ENCODE data around the gene ZFAND2B.

The ZFAND2B gene

GRCh38 chr2:219176818-219177551 lies 29.6 kb upstream of the ZFAND2B start, which contains the start of gene CNPPD1:
Gene CNPPD1 (minus strand): TSS chr2:219176925. CDS start chr2:219176828, 97 bp downstream.
- Histone ChIP-seq H3K27ac (ENCODE audit: low read length) (peak within 1 kb of the TSS; percentile 100), H3K36me3 (ENCODE audit: control insufficient read depth in 1 of 2, insufficient read depth in 2 of 2, low read length in 2 of 2) (peaks cover 46 to 53% of the 10 kb centered on the region in 2 donors), H3K4me3 (ENCODE audit: low read depth in 1 of 2, low read length in 2 of 2) (peak within 1 kb of the TSS; percentile 88 to 89), H3K27me3 (ENCODE audit: low read depth, low read length) (no peaks in the 10 kb centered on the region), H3K9me3 (ENCODE audit: control insufficient read depth in 1 of 2, low read length in 2 of 2) (no peaks in the 10 kb centered on the region), H3K4me1 (ENCODE audit: control insufficient read depth in 1 of 2, insufficient read depth in 2 of 2, low read length in 2 of 2) (peaks cover 19 to 33% of the 10 kb centered on the region in 2 donors)

GRCh38 chr2:219177552-219178376 lies 28.8 kb upstream of the ZFAND2B start, which contains the start of gene RETREG2:
Gene RETREG2 (plus strand): TSS chr2:219178275. CDS start chr2:219178353, 78 bp downstream.
- Histone ChIP-seq H3K27me3 (ENCODE audit: low read depth, low read length) (no peaks in the 10 kb centered on the region), H3K4me1 (ENCODE audit: control insufficient read depth in 1 of 2, insufficient read depth in 2 of 2, low read length in 2 of 2) (peaks cover 19 to 33% of the 10 kb centered on the region in 2 donors), H3K4me3 (ENCODE audit: low read depth in 1 of 2, low read length in 2 of 2) (peak within 1 kb of the TSS; percentile 88 to 89), H3K27ac (ENCODE audit: low read length) (peak within 1 kb of the TSS; percentile 100), H3K36me3 (ENCODE audit: control insufficient read depth in 1 of 2, insufficient read depth in 2 of 2, low read length in 2 of 2) (peaks cover 46 to 55% of the 10 kb centered on the region in 2 donors), H3K9me3 (ENCODE audit: control insufficient read depth in 1 of 2, low read length in 2 of 2) (no peaks in the 10 kb centered on the region)

GRCh38 chr2:219178377-219179175 lies 28.0 kb upstream of the ZFAND2B start:
- Histone ChIP-seq H3K9me3 (ENCODE audit: control insufficient read depth in 1 of 2, low read length in 2 of 2) (no peaks in the 10 kb centered on the region), H3K27me3 (ENCODE audit: low read depth, low read length) (no peaks in the 10 kb centered on the region), H3K36me3 (ENCODE audit: control insufficient read depth in 1 of 2, insufficient read depth in 2 of 2, low read length in 2 of 2) (peaks cover 47 to 57% of the 10 kb centered on the region in 2 donors), H3K27ac (ENCODE audit: low read length) (peak overlapping the region; percentile 14), H3K4me1 (ENCODE audit: control insufficient read depth in 1 of 2, insufficient read depth in 2 of 2, low read length in 2 of 2) (peaks cover 19 to 36% of the 10 kb centered on the region in 2 donors), H3K4me3 (ENCODE audit: low read depth in 1 of 2, low read length in 2 of 2) (peak overlapping the region; percentile 74 to 88)

GRCh38 chr2:219179601-219180465 lies 26.7 kb upstream of the ZFAND2B start:
- Histone ChIP-seq H3K27ac (ENCODE audit: low read length) (no peak overlapping the region), H3K4me1 (ENCODE audit: control insufficient read depth in 1 of 2, insufficient read depth in 2 of 2, low read length in 2 of 2) (peaks cover 19 to 30% of the 10 kb centered on the region in 2 donors), H3K27me3 (ENCODE audit: low read depth, low read length) (no peaks in the 10 kb centered on the region), H3K36me3 (ENCODE audit: control insufficient read depth in 1 of 2, insufficient read depth in 2 of 2, low read length in 2 of 2) (peaks cover 43 to 55% of the 10 kb centered on the region in 2 donors), H3K9me3 (ENCODE audit: control insufficient read depth in 1 of 2, low read length in 2 of 2) (no peaks in the 10 kb centered on the region), H3K4me3 (ENCODE audit: low read depth in 1 of 2, low read length in 2 of 2) (peak overlapping the region in 1 of 2 donors; percentile 88)

GRCh38 chr2:219180961-219181360 lies 25.6 kb upstream of the ZFAND2B start:
- Histone ChIP-seq H3K36me3 (ENCODE audit: control insufficient read depth in 1 of 2, insufficient read depth in 2 of 2, low read length in 2 of 2) (peaks cover 49 to 61% of the 10 kb centered on the region in 2 donors), H3K27me3 (ENCODE audit: low read depth, low read length) (no peaks in the 10 kb centered on the region), H3K4me1 (ENCODE audit: control insufficient read depth in 1 of 2, insufficient read depth in 2 of 2, low read length in 2 of 2) (peaks cover 13 to 23% of the 10 kb centered on the region in 2 donors), H3K27ac (ENCODE audit: low read length) (no peak overlapping the region), H3K4me3 (ENCODE audit: low read depth in 1 of 2, low read length in 2 of 2) (no peak overlapping the region), H3K9me3 (ENCODE audit: control insufficient read depth in 1 of 2, low read length in 2 of 2) (no peaks in the 10 kb centered on the region)

GRCh38 chr2:219181531-219181930 lies 25.1 kb upstream of the ZFAND2B start:
- H3K36me3 ChIP-seq (ENCODE audit: control insufficient read depth in 1 of 2, insufficient read depth in 2 of 2, low read length in 2 of 2) = peaks cover 49 to 61% of the 10 kb centered on the region in 2 donors
- no peaks in the 10 kb centered on the region for H3K9me3 ChIP-seq (ENCODE audit: control insufficient read depth in 1 of 2, low read length in 2 of 2)
- H3K4me1 ChIP-seq (ENCODE audit: control insufficient read depth in 1 of 2, insufficient read depth in 2 of 2, low read length in 2 of 2) = peaks cover 12 to 21% of the 10 kb centered on the region in 2 donors

GRCh38 chr2:219182331-219183150 lies 24.0 kb upstream of the ZFAND2B start:
- H3K4me3 ChIP-seq (ENCODE audit: low read depth in 1 of 2, low read length in 2 of 2) = no peak overlapping the region
- no peaks in the 10 kb centered on the region for H3K9me3 ChIP-seq (ENCODE audit: control insufficient read depth in 1 of 2, low read length in 2 of 2)
- no peaks in the 10 kb centered on the region for H3K27me3 ChIP-seq (ENCODE audit: low read depth, low read length)
- H3K27ac ChIP-seq (ENCODE audit: low read length) = no peak overlapping the region
- H3K4me1 ChIP-seq (ENCODE audit: control insufficient read depth in 1 of 2, insufficient read depth in 2 of 2, low read length in 2 of 2) = peaks cover 12 to 21% of the 10 kb centered on the region in 2 donors
- peaks cover 49 to 61% of the 10 kb centered on the region in 2 donors for H3K36me3 ChIP-seq (ENCODE audit: control insufficient read depth in 1 of 2, insufficient read depth in 2 of 2, low read length in 2 of 2)

More at GRCh38 chr2:219181531-219181930, 25.1 kb upstream of the ZFAND2B start:
- H3K27me3 ChIP-seq (ENCODE audit: low read depth, low read length) = no peaks in the 10 kb centered on the region
- H3K27ac ChIP-seq (ENCODE audit: low read length) = no peak overlapping the region
- H3K4me3 ChIP-seq (ENCODE audit: low read depth in 1 of 2, low read length in 2 of 2) = no peak overlapping the region

- H3K27ac ChIP-seq (ENCODE audit: low read length) = no peak overlapping the region
- H3K36me3 ChIP-seq (ENCODE audit: control insufficient read depth in 1 of 2, insufficient read depth in 2 of 2, low read length in 2 of 2) = peaks cover 49 to 61% of the 10 kb centered on the region in 2 donors
- no peaks in the 10 kb centered on the region for H3K9me3 ChIP-seq (ENCODE audit: control insufficient read depth in 1 of 2, low read length in 2 of 2)
- no peaks in the 10 kb centered on the region for H3K27me3 ChIP-seq (ENCODE audit: low read depth, low read length)
- H3K4me1 ChIP-seq (ENCODE audit: control insufficient read depth in 1 of 2, insufficient read depth in 2 of 2, low read length in 2 of 2) = peaks cover 12 to 21% of the 10 kb centered on the region in 2 donors
- no peak overlapping the region for H3K4me3 ChIP-seq (ENCODE audit: low read depth in 1 of 2, low read length in 2 of 2)
These were observed 23.3 kb upstream of the ZFAND2B start for GRCh38 chr2:219183151-219183772.

GRCh38 chr2:219184121-219184520 lies 22.5 kb upstream of the ZFAND2B start:
- H3K4me3 ChIP-seq (ENCODE audit: low read depth in 1 of 2, low read length in 2 of 2) = no peak overlapping the region
- no peaks in the 10 kb centered on the region for H3K9me3 ChIP-seq (ENCODE audit: control insufficient read depth in 1 of 2, low read length in 2 of 2)
- H3K4me1 ChIP-seq (ENCODE audit: control insufficient read depth in 1 of 2, insufficient read depth in 2 of 2, low read length in 2 of 2) = peaks cover 7 to 13% of the 10 kb centered on the region in 2 donors
- peaks cover 49 to 61% of the 10 kb centered on the region in 2 donors for H3K36me3 ChIP-seq (ENCODE audit: control insufficient read depth in 1 of 2, insufficient read depth in 2 of 2, low read length in 2 of 2)
- H3K27ac ChIP-seq (ENCODE audit: low read length) = no peak overlapping the region
- no peaks in the 10 kb centered on the region for H3K27me3 ChIP-seq (ENCODE audit: low read depth, low read length)
